ENCODE results near the gene ITGAV. TPM values are rescaled to one million over a fixed set of nuclear protein-coding genes. Genes with fewer than 3 reads are reported as not detected.

ITGAV gene
- total and polyA plus RNA-seq, 2 donors (not counting 3 experiments of a cell fraction or from before 2014, with no cell fraction given): 61.8 to 131 TPM

DNA sequence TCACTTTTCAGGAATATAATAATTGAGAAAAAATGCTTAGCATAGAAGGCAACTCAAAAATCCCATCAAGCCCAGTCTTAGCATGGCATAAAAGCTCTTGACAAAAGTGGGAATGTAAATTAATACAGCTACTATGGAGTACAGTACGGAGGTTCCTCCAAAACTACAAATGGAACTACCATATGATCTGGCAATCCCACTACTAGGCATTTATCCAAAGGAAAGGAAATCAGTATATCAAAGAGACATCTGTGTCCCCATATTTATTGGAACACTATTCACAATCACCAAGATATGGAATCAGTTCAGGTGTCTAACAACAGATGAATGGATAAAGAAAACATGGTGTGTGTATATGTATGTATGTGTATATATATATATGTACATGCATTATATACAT is 28.8 kb downstream of the ITGAV start:
- TF ChIP-seq MYC (IDR thresholded peaks at IDR 0.05; ENCODE audit: low read depth, low read length) (no peak), GATA2 (IDR thresholded peaks at IDR 0.05; ENCODE audit: insufficient read depth, insufficient read length, low read depth, low read length) (no peak), JUN (IDR thresholded peaks at IDR 0.05; ENCODE audit: borderline replicate concordance, insufficient read depth, insufficient read length, low read depth) (no peak), POLR2AphosphoS5 (IDR thresholded peaks at IDR 0.05; ENCODE audit: insufficient read depth, low read depth, low read length) (no peak), FOS (IDR thresholded peaks at IDR 0.05; ENCODE audit: borderline replicate concordance, insufficient read depth, low read length) (no peak), POLR2A (IDR thresholded peaks at IDR 0.05; ENCODE audit: low read depth, low read length) (no peak), EZH2 (IDR thresholded peaks at IDR 0.05; ENCODE audit: borderline replicate concordance, low read depth, low read length, severe bottlenecking) (no peak)
- TF ChIP-seq, protein P1, sequence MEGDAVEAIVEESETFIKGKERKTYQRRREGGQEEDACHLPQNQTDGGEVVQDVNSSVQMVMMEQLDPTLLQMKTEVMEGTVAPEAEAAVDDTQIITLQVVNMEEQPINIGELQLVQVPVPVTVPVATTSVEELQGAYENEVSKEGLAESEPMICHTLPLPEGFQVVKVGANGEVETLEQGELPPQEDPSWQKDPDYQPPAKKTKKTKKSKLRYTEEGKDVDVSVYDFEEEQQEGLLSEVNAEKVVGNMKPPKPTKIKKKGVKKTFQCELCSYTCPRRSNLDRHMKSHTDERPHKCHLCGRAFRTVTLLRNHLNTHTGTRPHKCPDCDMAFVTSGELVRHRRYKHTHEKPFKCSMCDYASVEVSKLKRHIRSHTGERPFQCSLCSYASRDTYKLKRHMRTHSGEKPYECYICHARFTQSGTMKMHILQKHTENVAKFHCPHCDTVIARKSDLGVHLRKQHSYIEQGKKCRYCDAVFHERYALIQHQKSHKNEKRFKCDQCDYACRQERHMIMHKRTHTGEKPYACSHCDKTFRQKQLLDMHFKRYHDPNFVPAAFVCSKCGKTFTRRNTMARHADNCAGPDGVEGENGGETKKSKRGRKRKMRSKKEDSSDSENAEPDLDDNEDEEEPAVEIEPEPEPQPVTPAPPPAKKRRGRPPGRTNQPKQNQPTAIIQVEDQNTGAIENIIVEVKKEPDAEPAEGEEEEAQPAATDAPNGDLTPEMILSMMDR (IDR thresholded peaks at IDR 0.05; ENCODE audit: extremely low read depth in 1 of 2, insufficient read depth in 1 of 2, low read depth in 1 of 2, low read length in 2 of 2): no peak
- TF ChIP-seq, protein P2, sequence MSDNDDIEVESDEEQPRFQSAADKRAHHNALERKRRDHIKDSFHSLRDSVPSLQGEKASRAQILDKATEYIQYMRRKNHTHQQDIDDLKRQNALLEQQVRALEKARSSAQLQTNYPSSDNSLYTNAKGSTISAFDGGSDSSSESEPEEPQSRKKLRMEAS (IDR thresholded peaks at IDR 0.05; ENCODE audit: insufficient read depth, insufficient read length): no peak
- DNase-seq (ENCODE audit: low read depth, low spot score) (no peak), FAIRE-seq (no peak)
- Histone ChIP-seq H4K20me1 (replicated peaks; ENCODE audit: control insufficient read depth, extremely low read depth, insufficient read depth, low read length) (peaks cover 3% of the 10 kb centered on the region), H3K27me3 (ENCODE audit: control insufficient read depth in 2 of 2, insufficient read depth in 2 of 2, low read length in 2 of 2) (no peaks in the 10 kb centered on the region), H3K4me2 (ENCODE audit: insufficient read depth, low read length) (no peak overlapping the region), H3K4me1 (ENCODE audit: control insufficient read depth, extremely low read depth, insufficient read depth, low read length) (no peaks in the 10 kb centered on the region), H3K9ac (replicated peaks; ENCODE audit: extremely low read depth, insufficient read depth, low read length) (no peak overlapping the region), H3K9me3 (replicated peaks; ENCODE audit: control insufficient read depth, insufficient read depth, low read length) (no peaks in the 10 kb centered on the region), H3K9me1 (replicated peaks; ENCODE audit: control insufficient read depth, extremely low read depth, insufficient read depth, low read length) (no peaks in the 10 kb centered on the region), H2AFZ (ENCODE audit: low read depth, low read length) (no peak overlapping the region), H3K79me2 (ENCODE audit: control insufficient read depth, insufficient read depth, low read length) (peaks cover 54% of the 10 kb centered on the region), H3K27ac (ENCODE audit: insufficient read depth, low read depth, low read length) (no peak overlapping the region), H3K4me3 (replicated peaks in 1 of 3; ENCODE audit: insufficient read depth in 1 of 3, low read depth in 1 of 3, low read length in 3 of 3) (no peak overlapping the region), H3K36me3 (ENCODE audit: control insufficient read depth in 2 of 2, extremely low read depth in 1 of 2, insufficient read depth in 2 of 2, low read length in 2 of 2) (peaks cover 4 to 5% of the 10 kb centered on the region in 2 experiments)
- BruUV-seq (replicated peaks): no TSS peak
- intact Hi-C loops (cut with micrococcal nuclease): loop anchor here (5.0 kb wide), 1 partner anchor 1219 kb away; no protein-coding TSS in a partner anchor
- ChIA-PET CTCF (interaction anchor here (0.9 to 1.2 kb wide), 2 partner anchors 10 to 111 kb away, joined by 3 read pairs; no protein-coding TSS in a partner anchor), POLR2A (no interaction called here)
- dilution Hi-C loops (cut with MboI; ENCODE audit: extremely low pct_ligation_motif_present, low sequenced_read_pairs): no loop called here
